IMR-90 (cell line): ENCODE data around the gene DPP6.
"Not testable (repeated sequence)": the region's sequence is repeated elsewhere in the genome, so short reads cannot be mapped to it uniquely, and the experiment has no call there.

ENCODE experiments used
- TF ChIP-seq, protein P1 (sequence below): conservative IDR thresholded peaks from 2 replicates; pipeline ENCODE4 v1.5.1; 2012; ENCODE audit warnings: mild to moderate bottlenecking, low read depth, low read length, improper control_type of control experiment
- TF ChIP-seq, protein P2 (sequence below): fragments of 150-350 bp; IDR thresholded peaks from 2 replicates; pipeline ENCODE4 v1.6.1; 2017; ENCODE audit warnings: mild to moderate bottlenecking, antibody characterized with exemption, low read length, low read depth

DNA sequence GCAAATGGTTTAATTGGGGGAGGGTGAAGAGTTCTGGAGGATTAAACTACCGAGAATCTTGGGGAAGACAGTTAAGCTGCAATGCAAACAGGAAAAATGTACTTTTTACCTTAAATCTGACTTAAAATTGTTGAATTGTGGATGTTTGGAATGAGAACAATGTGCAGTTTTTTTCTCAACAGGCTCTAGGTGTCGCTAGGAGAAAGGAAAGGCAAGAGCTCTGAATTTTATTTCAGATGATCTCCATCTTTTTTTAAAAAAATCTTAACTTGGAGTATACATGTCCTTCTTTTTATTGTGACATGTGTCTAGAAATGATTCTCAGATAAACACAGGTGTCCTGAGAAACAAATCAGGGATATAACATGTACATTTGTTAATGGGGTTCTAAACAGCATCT lies 2.5 kb downstream of the DPP6 start:
- TF ChIP-seq, protein P1, sequence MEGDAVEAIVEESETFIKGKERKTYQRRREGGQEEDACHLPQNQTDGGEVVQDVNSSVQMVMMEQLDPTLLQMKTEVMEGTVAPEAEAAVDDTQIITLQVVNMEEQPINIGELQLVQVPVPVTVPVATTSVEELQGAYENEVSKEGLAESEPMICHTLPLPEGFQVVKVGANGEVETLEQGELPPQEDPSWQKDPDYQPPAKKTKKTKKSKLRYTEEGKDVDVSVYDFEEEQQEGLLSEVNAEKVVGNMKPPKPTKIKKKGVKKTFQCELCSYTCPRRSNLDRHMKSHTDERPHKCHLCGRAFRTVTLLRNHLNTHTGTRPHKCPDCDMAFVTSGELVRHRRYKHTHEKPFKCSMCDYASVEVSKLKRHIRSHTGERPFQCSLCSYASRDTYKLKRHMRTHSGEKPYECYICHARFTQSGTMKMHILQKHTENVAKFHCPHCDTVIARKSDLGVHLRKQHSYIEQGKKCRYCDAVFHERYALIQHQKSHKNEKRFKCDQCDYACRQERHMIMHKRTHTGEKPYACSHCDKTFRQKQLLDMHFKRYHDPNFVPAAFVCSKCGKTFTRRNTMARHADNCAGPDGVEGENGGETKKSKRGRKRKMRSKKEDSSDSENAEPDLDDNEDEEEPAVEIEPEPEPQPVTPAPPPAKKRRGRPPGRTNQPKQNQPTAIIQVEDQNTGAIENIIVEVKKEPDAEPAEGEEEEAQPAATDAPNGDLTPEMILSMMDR, result not testable (repeated sequence)
- TF ChIP-seq, protein P2, sequence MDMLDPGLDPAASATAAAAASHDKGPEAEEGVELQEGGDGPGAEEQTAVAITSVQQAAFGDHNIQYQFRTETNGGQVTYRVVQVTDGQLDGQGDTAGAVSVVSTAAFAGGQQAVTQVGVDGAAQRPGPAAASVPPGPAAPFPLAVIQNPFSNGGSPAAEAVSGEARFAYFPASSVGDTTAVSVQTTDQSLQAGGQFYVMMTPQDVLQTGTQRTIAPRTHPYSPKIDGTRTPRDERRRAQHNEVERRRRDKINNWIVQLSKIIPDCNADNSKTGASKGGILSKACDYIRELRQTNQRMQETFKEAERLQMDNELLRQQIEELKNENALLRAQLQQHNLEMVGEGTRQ, result not testable (repeated sequence)
